Astrocyte of the spinal cord (primary cell): ENCODE data around the gene ZNF227.

Experiments used
- DNase-seq: peaks from one replicate; pipeline ENCODE4 v3.0.0; 2011; ENCODE audit warnings: low read depth, low spot score
- H3K4me3 ChIP-seq: 2 replicates; pipeline ENCODE4 v1.5.1; 2011; ENCODE audit warnings: low read depth, mild to moderate bottlenecking, low read length, moderate library complexity
- in situ Hi-C: cut with HindIII; loops from 2 replicates; pipeline ENCODE4 v1.10.0; 2017; ENCODE audit warnings: low sequenced_read_pairs
- TF ChIP-seq, protein P1 (sequence below): IDR thresholded peaks from 2 replicates; pipeline ENCODE4 v1.5.1; 2012; ENCODE audit warnings: low read depth, mild to moderate bottlenecking, low read length, inconsistent platforms

Gene ZNF227

DNA sequence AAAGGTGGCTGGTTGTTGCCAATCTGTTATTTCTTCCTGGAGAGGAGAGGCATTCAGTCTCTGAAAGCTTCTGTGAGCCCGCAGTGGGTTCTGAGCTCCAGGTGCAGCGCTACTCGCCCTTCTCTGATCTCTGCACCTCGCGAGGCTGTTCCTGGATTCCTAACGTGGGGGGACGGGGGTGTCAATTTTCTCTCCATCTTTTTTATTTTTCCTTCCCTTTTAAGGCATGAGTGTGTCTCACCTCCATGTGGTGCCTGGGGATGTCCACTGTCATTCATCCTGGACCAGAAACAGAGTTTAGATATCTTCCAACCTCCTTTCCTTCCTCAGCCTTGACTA lies 48.0 kb downstream of the ZNF227 start:
- DNase-seq: no peak
- in situ Hi-C loops: no loop called here
- TF ChIP-seq, protein P1, sequence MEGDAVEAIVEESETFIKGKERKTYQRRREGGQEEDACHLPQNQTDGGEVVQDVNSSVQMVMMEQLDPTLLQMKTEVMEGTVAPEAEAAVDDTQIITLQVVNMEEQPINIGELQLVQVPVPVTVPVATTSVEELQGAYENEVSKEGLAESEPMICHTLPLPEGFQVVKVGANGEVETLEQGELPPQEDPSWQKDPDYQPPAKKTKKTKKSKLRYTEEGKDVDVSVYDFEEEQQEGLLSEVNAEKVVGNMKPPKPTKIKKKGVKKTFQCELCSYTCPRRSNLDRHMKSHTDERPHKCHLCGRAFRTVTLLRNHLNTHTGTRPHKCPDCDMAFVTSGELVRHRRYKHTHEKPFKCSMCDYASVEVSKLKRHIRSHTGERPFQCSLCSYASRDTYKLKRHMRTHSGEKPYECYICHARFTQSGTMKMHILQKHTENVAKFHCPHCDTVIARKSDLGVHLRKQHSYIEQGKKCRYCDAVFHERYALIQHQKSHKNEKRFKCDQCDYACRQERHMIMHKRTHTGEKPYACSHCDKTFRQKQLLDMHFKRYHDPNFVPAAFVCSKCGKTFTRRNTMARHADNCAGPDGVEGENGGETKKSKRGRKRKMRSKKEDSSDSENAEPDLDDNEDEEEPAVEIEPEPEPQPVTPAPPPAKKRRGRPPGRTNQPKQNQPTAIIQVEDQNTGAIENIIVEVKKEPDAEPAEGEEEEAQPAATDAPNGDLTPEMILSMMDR: no peak
- peak overlapping the region; percentile 55 for H3K4me3 ChIP-seq

DNA sequence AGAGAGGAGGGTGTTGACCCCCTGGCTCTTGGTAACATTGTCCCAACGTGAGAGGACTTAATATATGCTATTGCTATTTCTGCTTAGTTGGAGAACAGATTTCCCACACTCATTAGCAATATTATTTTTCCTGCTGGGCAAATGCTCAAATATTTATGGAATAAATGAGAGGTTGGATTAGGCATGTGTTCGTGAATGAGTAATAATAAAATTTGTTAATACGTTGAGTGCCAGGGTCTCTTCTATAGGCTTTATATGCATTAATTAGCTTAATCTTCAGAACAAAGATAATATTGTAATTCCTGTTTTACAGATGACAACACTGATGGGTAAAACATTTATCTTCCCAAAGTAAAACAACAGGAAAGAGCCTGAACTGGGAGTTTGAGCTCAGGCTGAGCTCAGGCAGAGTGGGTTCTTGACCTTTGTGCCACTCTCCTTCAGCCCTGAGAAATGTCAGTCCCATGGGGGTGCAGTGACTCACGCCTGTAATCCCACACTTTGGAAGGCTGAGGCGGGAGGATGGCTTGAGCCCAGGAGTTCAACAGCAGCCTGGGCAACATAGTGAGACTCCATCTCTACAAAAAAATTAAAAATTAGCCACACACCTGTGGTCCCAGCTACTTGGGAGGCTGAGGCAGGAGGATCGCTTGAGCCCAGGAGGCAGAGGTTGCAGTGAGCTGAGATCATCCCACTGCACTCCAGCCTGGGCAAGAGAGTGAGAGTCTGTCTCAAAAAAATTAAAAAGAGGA lies 48.5 kb downstream of the ZNF227 start:
- in situ Hi-C loops: no loop called here

DNA sequence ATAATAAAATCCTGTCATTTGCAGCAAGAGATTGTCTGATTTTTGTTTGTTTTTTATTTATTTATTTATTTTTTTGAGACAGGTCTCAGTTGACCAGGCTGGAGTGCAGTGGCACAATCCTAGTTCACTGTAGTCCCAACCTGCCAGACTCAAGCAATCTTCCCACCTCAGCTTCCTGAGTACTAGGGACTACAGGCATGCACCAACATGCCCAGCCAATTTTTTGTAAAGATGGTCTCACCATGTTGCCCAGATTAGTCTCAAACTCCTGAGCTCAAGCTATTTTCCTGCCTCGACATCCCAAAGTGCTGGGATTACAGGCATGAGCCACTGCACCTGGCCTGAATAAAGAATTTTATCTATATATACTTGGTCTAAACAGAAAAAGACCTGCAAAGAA lies 65.0 kb downstream of the ZNF227 start:
- no peak overlapping the region for H3K4me3 ChIP-seq
- DNase-seq: no peak
- in situ Hi-C loops: no loop called here
- TF ChIP-seq, protein P1: no peak

More for the DNA sequence above, 48.5 kb downstream of the ZNF227 start:
- TF ChIP-seq, protein P1: no peak
- no peak overlapping the region for H3K4me3 ChIP-seq
- DNase-seq: no peak

DNA sequence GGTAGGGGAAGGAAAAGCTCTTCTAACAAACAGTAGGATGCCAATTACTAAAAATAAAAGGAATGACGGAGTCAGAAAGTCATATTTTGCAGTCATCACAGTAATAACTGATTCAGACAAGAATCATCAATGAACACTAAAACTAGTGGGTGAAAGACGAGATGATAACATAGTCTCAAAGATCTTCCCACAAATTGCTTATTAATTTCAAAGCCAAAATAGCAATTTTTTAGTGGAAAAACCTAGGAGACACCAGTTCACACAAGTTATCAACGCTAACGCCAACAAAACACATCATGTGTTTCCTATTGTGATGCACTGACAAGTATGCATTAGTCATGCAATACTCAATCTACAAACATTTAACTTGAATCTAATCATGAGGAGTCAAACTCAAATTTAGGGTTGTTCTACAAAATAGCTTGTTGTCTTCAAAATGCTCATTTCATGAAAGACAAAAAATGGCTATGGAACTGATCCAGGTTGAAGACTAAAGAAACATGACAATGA lies 65.9 kb downstream of the ZNF227 start:
- TF ChIP-seq, protein P1: no peak
- DNase-seq: no peak
- in situ Hi-C loops: no loop called here
- H3K4me3 ChIP-seq: no peak overlapping the region

DNA sequence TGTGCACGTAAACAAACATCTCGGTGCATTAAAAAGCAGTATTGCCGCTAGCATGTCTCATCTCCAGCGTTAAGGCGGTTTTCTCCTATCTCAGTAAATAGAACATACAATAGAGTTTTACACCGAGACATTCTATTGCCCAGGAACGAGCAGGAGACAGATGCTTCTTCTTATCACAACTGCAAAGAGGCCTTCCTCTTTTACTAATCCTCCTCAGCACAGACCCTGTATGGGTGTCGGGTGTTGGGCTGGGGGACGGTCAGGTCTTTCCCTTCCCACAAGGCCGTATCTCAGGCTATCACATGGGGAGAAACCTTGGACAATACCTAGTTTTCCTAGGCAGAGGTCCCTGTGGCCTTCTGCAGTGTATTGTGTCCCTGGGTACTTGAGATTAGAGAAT lies 68.6 kb downstream of the ZNF227 start:
- H3K4me3 ChIP-seq: no peak overlapping the region
- in situ Hi-C loops: no loop called here
- TF ChIP-seq, protein P1: no peak
- no peak for DNase-seq

DNA sequence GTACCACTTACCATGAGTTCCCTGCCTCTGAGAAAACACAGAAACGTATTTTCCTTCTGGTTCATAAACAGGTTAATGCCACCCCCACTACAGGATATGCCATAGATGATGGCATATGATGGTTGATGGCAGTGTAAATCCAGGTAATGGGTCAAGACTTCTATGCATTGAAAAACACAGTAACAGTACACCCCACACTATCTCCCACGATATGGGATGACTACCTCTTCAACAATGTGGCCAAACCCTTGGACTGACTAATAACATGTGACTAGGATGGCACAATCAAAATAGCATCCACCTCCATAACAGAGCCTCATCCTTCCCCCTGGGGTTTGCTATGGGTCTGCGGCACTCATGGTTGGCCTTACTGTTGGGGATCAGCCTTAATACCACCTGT lies 70.5 kb downstream of the ZNF227 start:
- TF ChIP-seq, protein P1: no peak
- no peak for DNase-seq
- H3K4me3 ChIP-seq: no peak overlapping the region
- in situ Hi-C loops: no loop called here
